GM12873 (cell line): ENCODE data around the gene CHST11.

Experiments
- CTCF ChIP-seq: IDR thresholded peaks from 2 replicates; pipeline ENCODE4 v1.5.1; 2012; ENCODE audit warnings: low read depth, mild to moderate bottlenecking, moderate library complexity, low read length, control low read depth; ENCODE audit not compliant: insufficient read depth; ENCODE audit errors: missing control alignments

The CHST11 gene

GRCh38 chr12:104475271-104475670, 18.5 kb downstream of the CHST11 start:
- TF ChIP-seq CTCF = no peak

- TF ChIP-seq CTCF = no peak
Measured at GRCh38 chr12:104477510-104478390, 21.0 kb downstream of the CHST11 start.

- no peak for TF ChIP-seq CTCF
Measured at GRCh38 chr12:104478396-104479122, 21.8 kb downstream of the CHST11 start.

GRCh38 chr12:104479123-104479662, 22.4 kb downstream of the CHST11 start:
- TF ChIP-seq CTCF = no peak

GRCh38 chr12:104480012-104480411, 23.3 kb downstream of the CHST11 start:
- no peak for TF ChIP-seq CTCF

- TF ChIP-seq CTCF = no peak
Measured at GRCh38 chr12:104480826-104481440, 24.2 kb downstream of the CHST11 start.

GRCh38 chr12:104482113-104482512, 25.4 kb downstream of the CHST11 start:
- TF ChIP-seq CTCF = no peak
